Measurements from ENCODE around the gene PRTG.

- no peak for TF ChIP-seq POLR2A (IDR thresholded peaks at IDR 0.05)
- no peak for TF ChIP-seq CTCF (IDR thresholded peaks at IDR 0.05)
Observed at GRCh38 chr15:55740359-55740878, 2.5 kb downstream of the PRTG start.

Measured in uterus (tissue), 2 donors.